GM12878 (cell line): ENCODE data around the gene LRRC45. TPM values are rescaled to one million over a fixed set of nuclear protein-coding genes. Genes with fewer than 3 reads are reported as not detected.

Source experiments
- ATAC-seq: fragments of 200-7000 bp; cut with Tn5 transposase; 3 replicates; pipeline ENCODE4 v1.9.1; 2020; ENCODE audit warnings: mild to moderate bottlenecking, moderate library complexity
- BruUV-seq: library from RNA; stranded (reverse); fragments of 400-500 nt; replicated peaks from 2 replicates; lab custom pipeline; 2021; lab: Mats Ljungman, UMichigan
- CTCF ChIA-PET: fragments of 300-600 bp; sonication (Branson Sonifier 250); formaldehyde crosslinking; extraction: SDS; loops from one replicate; lab custom pipeline; 2021; ENCODE audit warnings: inconsistent platforms; lab: Yijun Ruan, JAX
- POLR2A ChIA-PET: fragments of 350-600 bp; formaldehyde crosslinking; extraction: SDS; loops from one replicate; lab custom pipeline; 2021; ENCODE audit warnings: inconsistent platforms; lab: Charles Lee
- RAD21 ChIA-PET: fragments of 300-600 bp; sonication (Branson Sonifier 250); formaldehyde crosslinking; loops from one replicate; lab custom pipeline; 2023; ENCODE audit warnings: antibody characterized with exemption; ENCODE audit not compliant: unreplicated experiment; lab: Charles Lee
- SMC1A ChIA-PET: fragments of 300-600 bp; sonication (Branson Sonifier 250); formaldehyde crosslinking; loops from one replicate; lab custom pipeline; 2023; ENCODE audit not compliant: unreplicated experiment, uncharacterized antibody; lab: Charles Lee
- DNase-seq: peaks from one replicate; pipeline ENCODE4 v3.0.0-alpha.2; 2011; ENCODE audit warnings: low read depth, low spot score
- FAIRE-seq: peaks from 3 replicates; lab custom pipeline; 2011; peaks lifted over from hg19 to GRCh38; lab: Jason Lieb, UNC
- H2AFZ ChIP-seq: 2 replicates; pipeline ENCODE4 v1.6.0; 2011; ENCODE audit warnings: low read depth, low read length, control low read depth; ENCODE audit not compliant: control insufficient read depth
- H3K27ac ChIP-seq: 2 replicates; pipeline ENCODE4 v1.5.1; 2011; ENCODE audit warnings: control low read depth; ENCODE audit not compliant: control insufficient read depth, insufficient read depth
- H3K27me3 ChIP-seq, 2 experiments: replicated peaks in 1 of 2; 2 replicates each; pipeline versions ENCODE4 v1.6.0 to v1.6.1; 2011; ENCODE audit warnings: low read length in 1 of 2; ENCODE audit not compliant: control insufficient read depth in 2 of 2, insufficient read depth in 2 of 2
- H3K36me3 ChIP-seq, 2 experiments: 2 replicates each; pipeline ENCODE4 v1.5.1; 2011; ENCODE audit warnings: low read length in 1 of 2; ENCODE audit not compliant: control insufficient read depth in 2 of 2, insufficient read depth in 2 of 2
- H3K4me1 ChIP-seq: 2 replicates; pipeline ENCODE4 v1.6.1; 2011; ENCODE audit warnings: mild to moderate bottlenecking, low read length, moderate library complexity, mixed read lengths; ENCODE audit not compliant: control insufficient read depth, insufficient read depth
- H3K4me2 ChIP-seq: 2 replicates; pipeline ENCODE4 v1.6.0; 2011; ENCODE audit warnings: control low read depth; ENCODE audit not compliant: control insufficient read depth, insufficient read depth
- H3K4me3 ChIP-seq: fragments of 200-600 bp; sonication (generic); 2 replicates; pipeline ENCODE4 v1.5.1; 2016
- H3K79me2 ChIP-seq: 2 replicates; pipeline ENCODE4 v1.6.0; 2011; ENCODE audit warnings: low read length; ENCODE audit not compliant: control insufficient read depth, insufficient read depth
- H3K9ac ChIP-seq: 2 replicates; pipeline ENCODE4 v1.8.0; 2011; ENCODE audit warnings: low read length, control low read depth, mixed read lengths; ENCODE audit not compliant: control insufficient read depth, insufficient read depth
- H3K9me3 ChIP-seq: replicated peaks from 3 replicates; pipeline ENCODE4 v1.5.1; 2011; ENCODE audit warnings: mild to moderate bottlenecking, low read length; ENCODE audit not compliant: control insufficient read depth, insufficient read depth
- H4K20me1 ChIP-seq: 2 replicates; pipeline ENCODE4 v1.6.0; 2011; ENCODE audit not compliant: control insufficient read depth, insufficient read depth
- CBFB ChIP-seq: IDR thresholded peaks from 2 replicates; pipeline ENCODE4 v1.6.1; 2016; ENCODE audit warnings: antibody characterized with exemption, low read depth
- CBX5 ChIP-seq: sonication (generic); IDR thresholded peaks from 2 replicates; pipeline ENCODE4 v1.6.1; 2016; ENCODE audit warnings: low read depth, moderate library complexity, mild to moderate bottlenecking, inconsistent platforms
- CHD4 ChIP-seq: fragments of 200-600 bp; sonication (generic); IDR thresholded peaks from 2 replicates; pipeline ENCODE4 v1.6.1; 2016; ENCODE audit warnings: mild to moderate bottlenecking
- MTA2 ChIP-seq: fragments of 450-650 bp; IDR thresholded peaks from 2 replicates; pipeline ENCODE4 v1.6.1; 2016; ENCODE audit warnings: low read depth, mild to moderate bottlenecking, moderate library complexity
- MYB ChIP-seq: fragments of 150-350 bp; IDR thresholded peaks from 2 replicates; pipeline ENCODE4 v1.6.1; 2014; ENCODE audit warnings: mild to moderate bottlenecking, low read depth, low read length, borderline replicate concordance
- SIN3A ChIP-seq: IDR thresholded peaks from 2 replicates; pipeline ENCODE4 v1.6.1; 2012; ENCODE audit warnings: low read depth, low read length, improper control_type of control experiment
- SMARCA5 ChIP-seq: fragments of 450-650 bp; IDR thresholded peaks from 2 replicates; pipeline ENCODE4 v1.6.1; 2017; ENCODE audit warnings: mild to moderate bottlenecking
- TARDBP ChIP-seq: IDR thresholded peaks from 2 replicates; pipeline ENCODE4 v1.6.1; 2016; ENCODE audit warnings: borderline replicate concordance
- TCF12 ChIP-seq: IDR thresholded peaks from 2 replicates; pipeline ENCODE4 v1.6.1; 2011; ENCODE audit warnings: low read depth, mild to moderate bottlenecking, low read length
- WGBS: methylation state at CpG from one replicate; pipeline ENCODE4 v1.1.6; 2016; ENCODE audit warnings: low lambda C conversion rate; ENCODE audit not compliant: insufficient replicate concordance, insufficient coverage; ENCODE audit errors: missing lambda C conversion rate; 5-methylcytosine and 5-hydroxymethylcytosine counted together
- in situ Hi-C: fragments of 300-500 bp; cut with MboI; formaldehyde crosslinking; loops from 9 replicates; pipeline ENCODE4 v1.14.3; 2018; ENCODE audit warnings: mixed read lengths
- intact Hi-C: fragments of 100-400 bp; cut with micrococcal nuclease; formaldehyde crosslinking; loops from one replicate; pipeline ENCODE4 v1.14.2; 2022; ENCODE audit not compliant: unreplicated experiment
- polyA plus RNA-seq, 11 experiments: library from polyadenylated mRNA; depleted of rRNA in 4 of 11; unstranded in 6 of 11; stranded (reverse) in 5 of 11; fragments of >200 nt; fragmentation: Nextera tagmentation in 4 of 11; fragmentation: Illumina TruSeq in 1 of 11; extraction: Ambion mirVana in 4 of 11; extraction: Trizol in 1 of 11; gene quantifications; 1 replicate in 1 of 11; 2 replicates in 10 of 11; pipeline versions ENCODE4 v1.2.1 to v1.2.3, GENCODE V29; 2011 to 2016; ENCODE audit warnings: inconsistent platforms in 2 of 11, missing spikeins in 2 of 11, low read depth in 1 of 11
- total RNA-seq, 4 experiments: library from RNA; depleted of rRNA in 3 of 4; stranded (reverse); fragments of >200 nt in 3 of 4; fragmentation: Illumina TruSeq in 1 of 4; extraction: Trizol in 1 of 4; gene quantifications; 2 replicates each; pipeline versions ENCODE4 v1.2.1 to v1.2.3, GENCODE V29; 2013 to 2021
- TF ChIP-seq, protein P1 (sequence below): fragments of 450-650 bp; IDR thresholded peaks from 2 replicates; pipeline ENCODE4 v1.6.1; 2017; ENCODE audit warnings: mild to moderate bottlenecking, moderate library complexity
- TF ChIP-seq, protein P2 (sequence below): fragments of 450-650 bp; IDR thresholded peaks from 2 replicates; pipeline ENCODE4 v1.6.1; 2016; ENCODE audit warnings: mild to moderate bottlenecking
- TF ChIP-seq, protein P3 (sequence below): IDR thresholded peaks from 2 replicates; pipeline ENCODE4 v1.6.1; 2012; ENCODE audit warnings: low read length, inconsistent platforms
- TF ChIP-seq, protein P4 (sequence below): fragments of 450-650 bp; IDR thresholded peaks from 2 replicates; pipeline ENCODE4 v1.6.1; 2018; ENCODE audit warnings: mild to moderate bottlenecking, low read depth, moderate library complexity; ENCODE audit not compliant: partially characterized antibody

LRRC45 gene
- total and polyA plus RNA-seq, 10 of the 15 experiments (the other 5 are each of a cell fraction or from before 2014, with no cell fraction given), result 0.03 to 27.7 (median 10.4) TPM

DNA sequence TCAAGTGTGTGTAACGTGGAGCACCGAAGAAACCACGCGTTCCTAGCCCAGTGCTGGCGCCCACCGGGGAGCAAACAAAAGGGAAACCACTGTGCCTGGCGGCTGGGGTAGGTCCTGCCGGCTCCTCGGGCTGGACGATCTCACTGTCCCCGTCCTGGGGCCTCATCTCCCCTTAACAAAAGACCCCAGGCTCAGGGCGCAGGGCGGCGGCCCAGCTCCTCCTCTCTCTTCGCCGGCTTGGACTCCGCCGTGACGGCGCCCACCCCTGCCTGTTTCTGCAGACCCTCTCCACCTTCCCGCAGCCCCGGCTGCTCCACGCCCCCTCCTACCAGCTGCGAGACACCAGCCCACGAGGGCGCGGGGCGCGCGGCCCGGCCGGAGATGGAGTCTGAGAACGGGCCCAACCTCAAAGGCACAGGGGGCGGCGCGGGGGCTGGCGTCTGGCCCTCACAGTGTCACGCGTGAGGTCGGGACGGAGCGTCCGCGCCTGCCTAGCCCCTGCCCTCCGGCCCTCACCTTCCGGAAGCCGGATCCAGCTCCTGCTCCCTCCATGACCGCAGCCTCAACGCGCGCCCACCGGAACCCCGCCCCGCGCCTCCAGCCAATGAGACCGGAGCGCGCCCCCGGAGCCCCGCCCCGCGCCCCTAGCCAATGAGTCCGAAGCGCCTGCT is 660 bp upstream of the LRRC45 start, which contains the start of gene CENPX:
Gene CENPX, minus strand, starts transcription at position 569 of the 671 bp plus-strand sequence. Its CDS starts 17 bp downstream, at position 552.
- intact Hi-C loops (loop anchor here (5.0 kb wide), 1 partner anchor 160 kb away; the partner anchor contains the start of gene P4HB), in situ Hi-C loops (no loop called here)
- FAIRE-seq (no peak), DNase-seq (no peak), ATAC-seq (no peak)
- no peaks in the 10 kb centered on the region; a peak in 2 of 4 replicates for H3K36me3 ChIP-seq
- TSS peak; percentile 75 for BruUV-seq
- no peaks in the 10 kb centered on the region for H3K9me3 ChIP-seq
- peak within 1 kb of the TSS; percentile 85 for H3K9ac ChIP-seq
- ChIA-PET RAD21 (interaction anchor here (0.6 to 4.4 kb wide), 8 partner anchors 12 to 132 kb away, joined by 3 to 68 read pairs (median 6); partner anchors contain the start of genes DCXR and NOTUM), CTCF (interaction anchor here (0.6 to 5.0 kb wide), 12 partner anchors 12 to 288 kb away, joined by 3 to 89 read pairs (median 5); partner anchors contain the start of genes DCXR and NOTUM), POLR2A (interaction anchor here (0.6 to 2.6 kb wide), 10 partner anchors 15 to 189 kb away, joined by 3 to 13 read pairs (median 4); partner anchors contain the start of genes ALYREF, ANAPC11, DCXR and FASN), SMC1A (interaction anchor here (0.9 to 1.8 kb wide), 7 partner anchors 15 to 287 kb away, joined by 3 to 9 read pairs (median 4); partner anchors contain the start of gene DCXR)
- H3K4me3 ChIP-seq, result peak within 1 kb of the TSS; percentile 95
- peaks cover 14% of the 10 kb centered on the region for H3K4me1 ChIP-seq
- H3K4me2 ChIP-seq, result peak within 1 kb of the TSS; percentile 96
- H2AFZ ChIP-seq, result peak within 1 kb of the TSS; percentile 94
- peaks cover 26% of the 10 kb centered on the region for H3K79me2 ChIP-seq
- 1% methylated on average over 44 of the region's 64 CpGs for WGBS
- peak within 1 kb of the TSS; percentile 69 for H3K27ac ChIP-seq
- no peaks in the 10 kb centered on the region for H4K20me1 ChIP-seq
- H3K27me3 ChIP-seq, result no peaks in the 10 kb centered on the region
- no peak for TF ChIP-seq TCF12
- TF ChIP-seq, protein P1, sequence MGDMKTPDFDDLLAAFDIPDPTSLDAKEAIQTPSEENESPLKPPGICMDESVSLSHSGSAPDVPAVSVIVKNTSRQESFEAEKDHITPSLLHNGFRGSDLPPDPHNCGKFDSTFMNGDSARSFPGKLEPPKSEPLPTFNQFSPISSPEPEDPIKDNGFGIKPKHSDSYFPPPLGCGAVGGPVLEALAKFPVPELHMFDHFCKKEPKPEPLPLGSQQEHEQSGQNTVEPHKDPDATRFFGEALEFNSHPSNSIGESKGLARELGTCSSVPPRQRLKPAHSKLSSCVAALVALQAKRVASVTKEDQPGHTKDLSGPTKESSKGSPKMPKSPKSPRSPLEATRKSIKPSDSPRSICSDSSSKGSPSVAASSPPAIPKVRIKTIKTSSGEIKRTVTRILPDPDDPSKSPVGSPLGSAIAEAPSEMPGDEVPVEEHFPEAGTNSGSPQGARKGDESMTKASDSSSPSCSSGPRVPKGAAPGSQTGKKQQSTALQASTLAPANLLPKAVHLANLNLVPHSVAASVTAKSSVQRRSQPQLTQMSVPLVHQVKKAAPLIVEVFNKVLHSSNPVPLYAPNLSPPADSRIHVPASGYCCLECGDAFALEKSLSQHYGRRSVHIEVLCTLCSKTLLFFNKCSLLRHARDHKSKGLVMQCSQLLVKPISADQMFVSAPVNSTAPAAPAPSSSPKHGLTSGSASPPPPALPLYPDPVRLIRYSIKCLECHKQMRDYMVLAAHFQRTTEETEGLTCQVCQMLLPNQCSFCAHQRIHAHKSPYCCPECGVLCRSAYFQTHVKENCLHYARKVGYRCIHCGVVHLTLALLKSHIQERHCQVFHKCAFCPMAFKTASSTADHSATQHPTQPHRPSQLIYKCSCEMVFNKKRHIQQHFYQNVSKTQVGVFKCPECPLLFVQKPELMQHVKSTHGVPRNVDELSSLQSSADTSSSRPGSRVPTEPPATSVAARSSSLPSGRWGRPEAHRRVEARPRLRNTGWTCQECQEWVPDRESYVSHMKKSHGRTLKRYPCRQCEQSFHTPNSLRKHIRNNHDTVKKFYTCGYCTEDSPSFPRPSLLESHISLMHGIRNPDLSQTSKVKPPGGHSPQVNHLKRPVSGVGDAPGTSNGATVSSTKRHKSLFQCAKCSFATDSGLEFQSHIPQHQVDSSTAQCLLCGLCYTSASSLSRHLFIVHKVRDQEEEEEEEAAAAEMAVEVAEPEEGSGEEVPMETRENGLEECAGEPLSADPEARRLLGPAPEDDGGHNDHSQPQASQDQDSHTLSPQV, result no peak
- no peak for TF ChIP-seq MTA2
- no peak; the same call in 1 of the 2 replicates for TF ChIP-seq SMARCA5
- TF ChIP-seq CHD4, result no peak
- no peak for TF ChIP-seq CBX5
- TF ChIP-seq, protein P2, sequence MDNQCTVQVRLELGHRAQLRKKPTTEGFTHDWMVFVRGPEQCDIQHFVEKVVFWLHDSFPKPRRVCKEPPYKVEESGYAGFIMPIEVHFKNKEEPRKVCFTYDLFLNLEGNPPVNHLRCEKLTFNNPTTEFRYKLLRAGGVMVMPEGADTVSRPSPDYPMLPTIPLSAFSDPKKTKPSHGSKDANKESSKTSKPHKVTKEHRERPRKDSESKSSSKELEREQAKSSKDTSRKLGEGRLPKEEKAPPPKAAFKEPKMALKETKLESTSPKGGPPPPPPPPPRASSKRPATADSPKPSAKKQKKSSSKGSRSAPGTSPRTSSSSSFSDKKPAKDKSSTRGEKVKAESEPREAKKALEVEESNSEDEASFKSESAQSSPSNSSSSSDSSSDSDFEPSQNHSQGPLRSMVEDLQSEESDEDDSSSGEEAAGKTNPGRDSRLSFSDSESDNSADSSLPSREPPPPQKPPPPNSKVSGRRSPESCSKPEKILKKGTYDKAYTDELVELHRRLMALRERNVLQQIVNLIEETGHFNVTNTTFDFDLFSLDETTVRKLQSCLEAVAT, result no peak
- TF ChIP-seq MYB, result no peak
- TF ChIP-seq CBFB, result 0 out of 2 replicates have a peak, but pooled peaks have one; percentile 16
- TF ChIP-seq, protein P3, sequence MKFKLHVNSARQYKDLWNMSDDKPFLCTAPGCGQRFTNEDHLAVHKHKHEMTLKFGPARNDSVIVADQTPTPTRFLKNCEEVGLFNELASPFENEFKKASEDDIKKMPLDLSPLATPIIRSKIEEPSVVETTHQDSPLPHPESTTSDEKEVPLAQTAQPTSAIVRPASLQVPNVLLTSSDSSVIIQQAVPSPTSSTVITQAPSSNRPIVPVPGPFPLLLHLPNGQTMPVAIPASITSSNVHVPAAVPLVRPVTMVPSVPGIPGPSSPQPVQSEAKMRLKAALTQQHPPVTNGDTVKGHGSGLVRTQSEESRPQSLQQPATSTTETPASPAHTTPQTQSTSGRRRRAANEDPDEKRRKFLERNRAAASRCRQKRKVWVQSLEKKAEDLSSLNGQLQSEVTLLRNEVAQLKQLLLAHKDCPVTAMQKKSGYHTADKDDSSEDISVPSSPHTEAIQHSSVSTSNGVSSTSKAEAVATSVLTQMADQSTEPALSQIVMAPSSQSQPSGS, result no peak
- no peak for TF ChIP-seq TARDBP
- TF ChIP-seq, protein P4, sequence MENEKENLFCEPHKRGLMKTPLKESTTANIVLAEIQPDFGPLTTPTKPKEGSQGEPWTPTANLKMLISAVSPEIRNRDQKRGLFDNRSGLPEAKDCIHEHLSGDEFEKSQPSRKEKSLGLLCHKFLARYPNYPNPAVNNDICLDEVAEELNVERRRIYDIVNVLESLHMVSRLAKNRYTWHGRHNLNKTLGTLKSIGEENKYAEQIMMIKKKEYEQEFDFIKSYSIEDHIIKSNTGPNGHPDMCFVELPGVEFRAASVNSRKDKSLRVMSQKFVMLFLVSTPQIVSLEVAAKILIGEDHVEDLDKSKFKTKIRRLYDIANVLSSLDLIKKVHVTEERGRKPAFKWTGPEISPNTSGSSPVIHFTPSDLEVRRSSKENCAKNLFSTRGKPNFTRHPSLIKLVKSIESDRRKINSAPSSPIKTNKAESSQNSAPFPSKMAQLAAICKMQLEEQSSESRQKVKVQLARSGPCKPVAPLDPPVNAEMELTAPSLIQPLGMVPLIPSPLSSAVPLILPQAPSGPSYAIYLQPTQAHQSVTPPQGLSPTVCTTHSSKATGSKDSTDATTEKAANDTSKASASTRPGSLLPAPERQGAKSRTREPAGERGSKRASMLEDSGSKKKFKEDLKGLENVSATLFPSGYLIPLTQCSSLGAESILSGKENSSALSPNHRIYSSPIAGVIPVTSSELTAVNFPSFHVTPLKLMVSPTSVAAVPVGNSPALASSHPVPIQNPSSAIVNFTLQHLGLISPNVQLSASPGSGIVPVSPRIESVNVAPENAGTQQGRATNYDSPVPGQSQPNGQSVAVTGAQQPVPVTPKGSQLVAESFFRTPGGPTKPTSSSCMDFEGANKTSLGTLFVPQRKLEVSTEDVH, result no peak
- peak; percentile 78 for TF ChIP-seq SIN3A
